ENCODE measurements around the gene PDE3A.
"Not testable (repeated sequence)": the region's sequence is repeated elsewhere in the genome, so short reads cannot be mapped to it uniquely, and the experiment has no call there.

The PDE3A gene

DNA sequence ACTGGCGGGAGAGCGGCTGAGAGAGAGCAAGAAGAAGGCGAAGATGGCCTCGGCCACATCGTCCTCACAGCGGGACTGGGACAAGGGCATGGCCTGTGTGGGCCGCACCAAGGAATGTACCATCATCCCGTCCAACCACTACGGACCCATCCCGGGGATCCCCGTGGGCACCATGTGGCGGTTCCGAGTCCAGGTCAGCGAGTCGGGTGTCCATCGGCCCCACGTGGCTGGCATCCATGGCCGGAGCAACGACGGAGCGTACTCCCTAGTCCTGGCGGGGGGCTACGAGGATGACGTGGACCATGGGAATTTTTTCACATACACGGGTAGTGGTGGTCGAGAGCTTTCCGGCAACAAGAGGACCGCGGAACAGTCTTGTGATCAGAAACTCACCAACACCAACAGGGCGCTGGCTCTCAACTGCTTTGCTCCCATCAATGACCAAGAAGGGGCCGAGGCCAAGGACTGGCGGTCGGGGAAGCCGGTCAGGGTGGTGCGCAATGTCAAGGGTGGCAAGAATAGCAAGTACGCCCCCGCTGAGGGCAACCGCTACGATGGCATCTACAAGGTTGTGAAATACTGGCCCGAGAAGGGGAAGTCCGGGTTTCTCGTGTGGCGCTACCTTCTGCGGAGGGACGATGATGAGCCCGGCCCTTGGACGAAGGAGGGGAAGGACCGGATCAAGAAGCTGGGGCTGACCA is 183.6 kb downstream of the PDE3A start:
- DNase-seq (ENCODE audit: low spot score): not testable (repeated sequence)

DNA sequence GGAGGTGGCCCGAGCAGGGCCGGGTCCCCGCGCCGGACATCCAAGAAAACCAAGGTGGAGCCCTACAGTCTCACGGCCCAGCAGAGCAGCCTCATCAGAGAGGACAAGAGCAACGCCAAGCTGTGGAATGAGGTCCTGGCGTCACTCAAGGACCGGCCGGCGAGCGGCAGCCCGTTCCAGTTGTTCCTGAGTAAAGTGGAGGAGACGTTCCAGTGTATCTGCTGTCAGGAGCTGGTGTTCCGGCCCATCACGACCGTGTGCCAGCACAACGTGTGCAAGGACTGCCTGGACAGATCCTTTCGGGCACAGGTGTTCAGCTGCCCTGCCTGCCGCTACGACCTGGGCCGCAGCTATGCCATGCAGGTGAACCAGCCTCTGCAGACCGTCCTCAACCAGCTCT is 184.2 kb downstream of the PDE3A start:
- not testable (repeated sequence) for DNase-seq (ENCODE audit: low spot score)

DNA sequence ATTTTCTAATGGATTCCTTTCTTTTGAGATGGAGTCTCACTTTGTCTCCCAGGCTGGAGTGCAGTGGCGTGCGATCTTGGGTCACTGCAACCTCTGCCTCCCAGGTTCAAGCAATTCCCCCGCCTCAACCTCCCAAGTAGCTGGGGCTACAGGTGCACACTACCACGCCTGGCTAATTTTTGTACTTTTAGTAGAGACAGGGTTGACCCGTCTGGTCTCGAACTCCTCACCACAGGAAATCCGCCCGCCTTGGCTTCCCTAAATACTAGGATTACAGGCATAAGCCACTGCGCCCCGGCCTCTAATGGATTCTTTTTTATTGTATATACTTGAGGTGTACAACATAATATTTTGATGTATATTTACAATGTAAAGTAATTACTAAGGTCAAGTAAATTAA is 186.7 kb downstream of the PDE3A start:
- no peak for DNase-seq (ENCODE audit: low spot score)

DNA sequence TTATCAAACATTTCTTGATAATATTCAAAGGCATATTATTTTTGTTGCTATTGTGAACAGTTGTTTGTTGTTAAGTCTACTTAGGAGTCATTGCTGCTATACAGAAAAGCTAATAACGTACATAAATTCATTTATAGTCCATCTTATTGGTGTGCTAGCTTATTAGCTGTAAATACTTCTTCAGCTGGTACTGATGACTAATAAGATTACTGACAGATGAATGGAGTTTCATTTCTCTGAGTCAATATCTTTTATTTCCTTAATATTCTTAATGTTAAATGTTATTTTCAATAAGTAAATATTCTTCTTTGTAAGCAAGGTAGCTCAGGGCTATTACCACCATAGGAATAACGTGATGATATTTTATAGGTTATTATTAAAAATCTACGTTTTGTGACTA is 187.4 kb downstream of the PDE3A start:
- no peak for DNase-seq (ENCODE audit: low spot score)

DNA sequence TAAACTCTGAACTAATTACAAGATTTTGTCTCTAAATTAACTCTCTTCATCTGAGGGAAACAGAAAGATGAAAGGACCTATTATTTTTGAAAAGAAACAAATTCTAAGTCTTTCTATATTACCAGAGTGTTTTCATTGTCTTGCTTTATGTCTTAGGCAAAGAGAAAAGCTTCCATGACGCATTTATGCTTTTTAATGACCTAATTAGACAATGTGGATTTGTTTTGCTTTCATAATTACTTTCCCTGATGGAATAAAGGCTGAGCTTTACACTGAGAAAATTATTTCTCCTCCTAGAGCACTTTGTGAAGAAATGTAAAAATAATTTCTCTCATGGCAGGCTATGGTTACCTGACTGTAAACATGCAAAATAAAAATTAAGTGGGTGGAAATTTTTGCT is 188.8 kb downstream of the PDE3A start:
- peak; percentile 25 for DNase-seq (ENCODE audit: low spot score)

DNA sequence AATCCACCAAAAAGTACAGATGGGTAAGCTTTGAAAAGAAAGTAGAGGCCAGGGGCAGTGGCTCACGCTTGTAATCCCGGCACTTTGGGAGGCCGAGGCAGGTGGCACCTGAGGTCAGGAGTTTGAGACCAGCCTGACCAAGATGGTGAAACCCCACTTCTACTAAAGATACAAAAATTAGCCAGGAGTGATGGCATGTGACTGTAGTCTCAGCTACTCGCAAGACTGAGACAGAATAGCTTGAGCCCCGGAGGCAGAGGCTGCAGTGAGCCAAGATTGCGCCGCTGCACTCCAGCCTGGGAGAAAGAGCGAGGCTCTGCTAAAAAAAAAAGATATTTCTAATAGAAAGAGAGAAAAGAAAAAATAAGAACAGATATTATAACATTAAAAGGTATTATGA is 192.6 kb downstream of the PDE3A start:
- DNase-seq (ENCODE audit: low spot score): no peak

DNA sequence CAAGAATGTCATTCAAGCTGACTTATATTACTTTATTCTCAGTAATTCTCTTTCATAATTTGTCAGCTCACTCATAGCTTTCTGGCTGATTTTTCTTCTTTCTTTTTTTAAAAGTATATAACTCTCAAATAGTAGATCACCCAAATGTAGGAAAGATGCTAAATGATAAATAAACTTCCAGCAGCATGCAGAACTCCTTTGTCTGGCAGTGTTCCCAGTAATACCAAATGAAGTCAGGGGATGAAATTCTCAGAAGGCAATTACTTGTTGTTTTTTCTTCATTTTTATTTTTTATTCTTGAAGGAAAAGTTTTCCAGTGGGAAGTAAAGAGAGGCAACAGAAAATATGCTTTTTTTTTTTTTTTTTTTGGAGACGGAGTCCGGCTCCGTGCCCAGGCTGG is 193.5 kb downstream of the PDE3A start:
- no peak for DNase-seq (ENCODE audit: low spot score)

DNA sequence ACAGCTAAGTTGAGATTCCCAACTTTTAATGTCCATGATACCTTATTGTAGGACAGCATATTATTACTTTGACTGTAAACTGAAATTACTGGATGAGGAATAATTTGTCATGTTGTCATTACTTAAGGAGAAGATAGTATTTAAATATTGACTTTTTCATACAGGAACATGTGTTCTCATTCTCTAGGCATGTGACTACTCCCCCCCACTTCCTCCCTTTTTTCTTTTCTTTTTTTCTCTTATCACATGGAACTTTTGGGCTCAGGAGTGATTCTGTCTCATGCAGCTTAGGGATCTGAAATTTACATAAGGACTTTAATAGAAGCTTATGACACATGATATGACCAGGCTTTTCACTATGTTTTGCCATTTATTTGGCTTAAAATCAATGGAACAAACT is 199.1 kb downstream of the PDE3A start:
- DNase-seq (ENCODE audit: low spot score): no peak

DNA sequence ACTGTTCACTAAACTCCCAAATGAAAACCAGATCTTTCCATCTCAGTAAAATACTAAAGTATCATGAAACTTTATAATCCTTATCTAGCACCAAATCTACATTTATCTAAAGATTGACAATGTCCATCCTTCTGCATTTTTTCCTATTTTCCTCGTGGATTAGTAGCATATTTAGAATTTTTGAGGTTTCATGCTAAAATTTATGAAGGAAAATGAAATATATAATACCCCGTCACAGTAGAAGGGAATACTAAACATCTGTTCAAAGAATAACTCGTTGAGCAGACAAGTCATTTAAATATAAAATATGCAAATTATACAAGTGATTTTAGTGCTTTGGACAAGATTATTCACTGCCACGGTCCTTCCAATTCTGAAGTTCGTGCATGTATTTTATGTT is 204.1 kb downstream of the PDE3A start:
- DNase-seq (ENCODE audit: low spot score): no peak

DNA sequence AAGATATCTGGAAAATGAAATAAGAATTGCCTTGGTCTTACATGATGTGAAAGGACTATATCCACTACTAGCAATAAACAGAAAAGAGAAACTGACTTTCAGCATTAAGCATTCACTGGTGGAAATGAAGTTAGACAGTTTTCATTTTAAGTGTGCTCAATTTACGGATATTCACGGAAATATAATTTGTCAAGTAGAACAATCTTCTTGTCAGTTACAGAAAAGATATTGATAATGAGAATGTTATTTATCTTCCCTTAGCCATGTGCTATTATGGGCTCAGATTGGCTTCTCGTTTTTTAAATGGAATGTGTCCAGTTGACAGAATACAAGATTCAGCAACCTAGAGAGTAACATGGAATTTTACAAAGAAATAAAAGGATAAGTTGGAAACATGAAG is 208.2 kb downstream of the PDE3A start:
- DNase-seq (ENCODE audit: low spot score): no peak

DNA sequence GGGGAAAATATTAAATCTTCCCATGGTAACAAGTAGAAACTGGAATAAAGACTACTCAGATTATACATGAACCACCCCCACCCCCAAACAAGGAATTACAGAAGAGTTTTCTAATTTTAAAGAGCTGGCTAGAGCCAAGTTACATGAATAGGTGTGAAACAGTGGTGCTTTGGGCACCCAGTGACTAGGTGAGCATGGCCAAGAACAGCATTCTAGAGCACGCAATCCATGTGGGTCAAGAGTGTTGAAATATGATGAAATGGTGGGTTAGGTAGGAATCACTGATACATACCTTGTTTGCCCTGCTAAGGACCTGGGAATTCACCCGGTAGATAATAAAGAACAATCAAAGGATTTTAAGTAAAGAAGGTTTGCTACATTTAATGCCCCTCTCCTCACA is 208.7 kb downstream of the PDE3A start:
- DNase-seq (ENCODE audit: low spot score): no peak

DNA sequence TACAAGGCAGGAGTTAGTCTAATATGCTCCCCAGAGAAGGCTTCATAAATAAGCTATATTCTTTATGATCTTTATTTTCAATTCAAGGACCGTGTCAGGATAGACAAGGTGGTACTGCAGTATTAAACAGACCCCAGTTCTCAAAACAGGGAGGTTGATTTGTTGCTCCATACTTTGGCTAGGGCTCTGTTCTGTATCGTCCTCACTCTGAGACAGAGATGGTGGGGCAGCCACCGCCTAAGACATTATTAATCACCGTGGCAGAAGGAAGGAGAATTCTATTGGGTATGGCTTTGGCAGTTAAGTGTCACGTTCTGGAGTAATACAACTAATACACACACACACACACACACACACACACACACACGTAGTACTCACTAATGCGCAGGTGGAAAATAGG is 209.8 kb downstream of the PDE3A start:
- DNase-seq (ENCODE audit: low spot score): no peak

DNA sequence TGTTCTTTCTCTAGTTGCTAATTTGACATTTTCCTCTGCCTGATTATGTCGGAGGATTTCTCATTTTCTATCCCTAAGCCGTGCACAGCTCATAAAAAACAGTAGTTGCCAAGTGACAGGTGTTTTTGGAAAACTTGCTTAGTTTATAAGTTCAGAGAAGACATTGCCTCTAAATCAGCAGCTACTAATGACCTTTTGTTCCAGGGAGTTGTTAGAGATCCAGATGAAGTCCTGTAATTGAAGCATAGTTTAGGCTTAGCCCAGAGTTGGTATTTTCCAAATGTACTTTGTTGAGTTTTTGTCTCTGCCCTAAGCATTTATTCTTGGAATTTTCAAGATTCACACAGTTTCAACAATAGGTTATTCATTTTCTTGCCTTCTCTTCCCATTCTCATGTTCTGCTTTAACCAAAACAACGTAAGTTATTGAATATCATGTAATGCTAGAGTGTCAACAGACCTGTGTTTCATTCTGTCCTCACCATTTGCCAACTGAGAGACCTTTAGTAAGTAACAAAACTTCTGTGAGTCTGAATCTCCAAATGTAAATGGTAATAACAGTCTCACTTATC is 216.8 kb downstream of the PDE3A start:
- DNase-seq (ENCODE audit: low spot score): no peak

DNA sequence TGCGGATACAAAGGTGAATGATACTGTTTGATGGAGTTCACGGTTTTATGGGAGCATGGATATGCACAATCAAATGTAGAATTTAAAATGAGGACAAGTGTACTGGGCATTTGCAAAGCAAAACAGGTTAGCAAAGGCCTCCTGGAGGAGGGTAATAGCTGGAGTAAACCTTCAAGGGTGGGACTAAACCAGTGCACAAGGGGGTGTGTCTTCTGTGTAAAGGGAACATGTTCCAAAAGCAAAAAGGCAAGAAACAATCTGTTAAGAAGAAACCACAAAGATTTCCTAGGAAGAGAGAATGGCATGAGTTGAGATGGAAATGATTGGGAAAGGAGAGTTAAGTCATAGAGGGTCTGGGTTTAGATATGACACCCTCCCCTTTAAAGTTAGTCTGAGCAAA is 217.6 kb downstream of the PDE3A start:
- DNase-seq (ENCODE audit: low spot score): no peak

DNA sequence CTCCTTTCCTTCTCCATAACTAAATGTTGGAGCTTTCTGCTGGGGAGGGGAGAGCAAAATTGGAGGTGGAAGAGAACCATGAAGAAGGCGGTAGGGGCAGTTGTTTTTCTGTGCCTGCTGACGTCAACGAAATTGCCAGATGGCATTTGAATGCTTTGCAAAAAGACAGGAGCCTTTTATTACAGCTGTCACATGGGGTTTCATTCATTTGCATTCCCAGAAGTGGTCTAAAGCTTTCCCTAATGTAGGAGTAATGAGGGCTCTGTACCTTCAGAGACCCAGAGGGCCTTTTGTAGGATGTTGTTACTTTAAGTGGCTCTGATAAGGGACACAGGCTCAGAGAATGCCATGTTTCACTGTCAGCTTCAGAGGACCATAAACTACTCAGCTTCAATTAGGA is 219.7 kb downstream of the PDE3A start:
- peak; percentile 96 for DNase-seq (ENCODE audit: low spot score)

DNA sequence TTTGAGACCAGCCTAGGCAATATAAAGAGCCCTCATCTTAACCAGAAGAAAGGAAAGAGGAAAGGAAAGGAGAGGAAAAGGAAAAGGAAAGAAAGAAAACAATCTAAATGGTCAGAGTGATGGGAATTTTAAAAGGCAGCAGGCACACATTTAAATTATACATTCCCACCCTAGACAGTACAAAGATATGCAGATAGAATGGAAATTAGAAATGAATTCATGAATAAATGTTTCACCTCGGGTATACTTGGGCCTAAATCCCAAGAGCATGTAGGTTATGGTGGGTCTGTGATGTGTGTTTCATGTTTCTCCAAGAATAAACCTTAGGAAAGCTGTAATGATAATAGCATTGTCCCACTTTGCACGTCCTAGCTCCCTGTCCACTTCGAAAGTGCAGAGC is 222.2 kb downstream of the PDE3A start:
- no peak for DNase-seq (ENCODE audit: low spot score)

DNA sequence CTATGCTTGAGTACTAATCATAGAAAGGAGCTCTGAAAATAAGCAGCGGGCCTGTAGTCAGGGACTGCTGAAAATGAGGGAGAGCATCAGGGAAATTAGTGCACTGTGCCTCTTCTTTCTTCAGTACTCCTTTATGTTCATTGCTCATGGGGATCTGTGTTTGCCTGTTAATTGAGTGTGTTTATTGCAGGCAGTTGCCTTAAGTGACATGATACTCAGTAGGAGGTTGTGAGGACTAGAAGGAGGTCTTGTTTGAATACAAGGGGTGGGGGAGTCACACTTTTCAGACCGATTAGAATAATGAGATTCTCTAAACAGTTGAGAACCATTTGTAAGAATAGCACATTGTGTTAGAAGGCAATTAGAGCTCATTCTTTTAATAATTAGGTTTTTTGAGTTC is 224.2 kb downstream of the PDE3A start:
- no peak for DNase-seq (ENCODE audit: low spot score)

DNA sequence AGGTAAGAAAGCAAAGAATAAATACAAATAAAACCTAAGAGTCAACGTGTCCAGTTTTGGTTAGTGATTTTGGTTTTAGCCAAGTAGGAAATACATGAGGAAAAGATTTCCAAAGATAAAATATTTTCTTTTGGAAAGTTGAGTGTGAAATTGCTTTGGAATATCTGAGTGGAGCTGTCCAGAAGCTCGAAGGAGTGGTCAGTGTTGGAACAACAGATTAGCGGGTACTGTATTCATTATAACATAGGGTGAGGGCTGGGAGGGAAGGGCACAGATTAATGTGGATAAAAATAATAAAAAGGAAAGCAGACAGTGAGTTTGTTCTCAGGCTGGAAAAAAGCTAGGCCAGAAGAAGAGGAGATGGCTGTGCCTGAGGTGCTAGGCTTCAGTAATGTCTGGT is 225.3 kb downstream of the PDE3A start:
- DNase-seq (ENCODE audit: low spot score): no peak

DNA sequence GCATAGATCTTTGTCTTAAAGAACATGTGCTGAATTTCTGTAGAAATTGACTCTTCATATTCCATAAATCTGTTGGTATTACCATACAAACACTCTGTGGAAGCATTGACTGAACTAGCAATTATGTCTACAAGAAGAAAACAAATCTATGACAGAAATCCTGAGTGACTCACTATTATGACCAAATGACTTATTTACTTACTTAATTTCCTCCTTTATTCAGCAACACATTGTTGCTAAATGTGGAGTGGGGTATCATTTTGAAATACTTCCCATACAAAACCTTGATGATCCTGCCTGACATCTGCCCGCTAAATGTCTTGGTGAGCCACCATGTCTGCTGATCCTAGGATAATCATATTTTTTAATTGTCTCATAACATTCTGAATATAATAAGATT is 227.7 kb downstream of the PDE3A start:
- no peak for DNase-seq (ENCODE audit: low spot score)

DNA sequence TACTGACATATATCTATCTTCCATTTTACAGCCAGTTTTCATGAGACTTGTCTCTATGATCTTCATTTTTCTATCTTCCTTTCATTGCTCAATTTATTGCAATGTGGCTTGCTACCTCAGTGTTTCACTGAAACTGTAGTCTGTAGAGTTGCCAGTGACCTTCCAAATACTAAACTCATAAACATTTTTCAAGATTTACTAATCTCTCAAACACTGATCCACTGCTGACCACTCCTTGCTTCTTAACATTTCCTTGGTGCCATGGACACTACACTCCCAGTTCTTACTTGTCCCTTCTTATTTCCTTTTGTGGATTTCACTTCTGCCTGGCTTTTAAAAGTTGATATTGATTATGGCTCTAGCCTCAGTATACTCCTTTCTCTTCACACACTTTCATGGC is 231.4 kb downstream of the PDE3A start:
- no peak for DNase-seq (ENCODE audit: low spot score)

DNA sequence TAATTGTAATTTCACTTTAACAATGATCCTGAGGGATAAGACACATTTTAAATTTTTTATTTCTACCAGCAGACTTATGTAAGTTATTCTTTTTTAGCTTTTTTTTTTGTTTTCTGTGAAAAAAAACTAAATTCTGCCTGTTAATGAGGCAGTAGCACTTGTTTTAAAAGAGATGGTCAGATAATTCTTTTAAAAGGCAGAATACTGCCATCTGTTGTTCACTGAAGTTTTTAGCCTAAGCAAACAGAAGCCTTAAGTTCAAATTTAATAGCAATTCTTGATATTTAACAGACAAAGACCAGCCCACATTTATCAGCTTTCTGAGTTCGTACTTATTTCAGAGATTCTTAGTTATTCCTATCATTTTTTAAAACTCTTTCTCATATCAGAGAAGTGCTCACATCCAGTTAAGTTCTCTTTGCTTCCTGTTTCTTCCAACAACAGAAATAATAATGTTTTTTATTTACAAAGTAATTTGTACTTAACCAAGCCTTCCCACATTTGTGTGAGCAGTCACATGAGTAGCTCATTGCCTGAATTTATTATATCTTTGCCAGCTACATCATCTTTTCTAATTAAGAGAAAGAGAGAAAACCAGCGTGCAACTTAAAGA is 233.4 kb downstream of the PDE3A start:
- DNase-seq (ENCODE audit: low spot score): peak; percentile 84

DNA sequence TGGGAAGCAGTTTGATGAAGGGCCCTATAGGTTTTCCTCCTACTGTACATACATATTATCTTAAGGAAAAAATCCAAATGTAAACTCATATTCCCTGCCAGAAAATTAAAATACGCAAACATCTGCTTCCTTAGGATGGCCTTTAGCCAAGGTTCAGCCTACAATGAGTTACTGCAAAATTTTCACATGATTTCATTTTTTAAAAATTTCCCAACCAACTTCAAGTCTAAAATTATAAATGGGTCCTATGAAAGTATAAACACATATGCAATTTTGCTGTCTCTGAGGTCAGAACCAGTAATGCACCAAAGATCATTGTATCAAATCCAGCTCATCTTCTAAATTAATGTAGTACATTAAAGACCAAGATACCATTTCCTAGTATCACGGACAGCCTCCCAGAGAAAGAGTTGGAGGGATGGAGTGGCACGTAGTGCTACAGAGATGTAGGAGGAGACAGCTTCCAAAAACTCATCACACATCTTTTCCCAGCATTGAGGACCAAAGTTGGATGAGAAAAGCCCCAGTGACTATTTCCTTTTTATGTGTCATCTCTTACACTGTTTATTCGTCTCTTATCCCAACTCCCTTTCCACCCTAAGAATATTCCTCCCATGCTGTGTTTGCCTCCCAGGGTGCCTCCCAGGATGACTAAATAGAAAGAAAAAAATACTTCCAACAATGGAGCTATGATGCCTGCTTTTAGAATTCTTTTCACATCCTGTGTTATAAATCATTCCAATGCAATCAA is 234.5 kb downstream of the PDE3A start:
- DNase-seq (ENCODE audit: low spot score): no peak

DNA sequence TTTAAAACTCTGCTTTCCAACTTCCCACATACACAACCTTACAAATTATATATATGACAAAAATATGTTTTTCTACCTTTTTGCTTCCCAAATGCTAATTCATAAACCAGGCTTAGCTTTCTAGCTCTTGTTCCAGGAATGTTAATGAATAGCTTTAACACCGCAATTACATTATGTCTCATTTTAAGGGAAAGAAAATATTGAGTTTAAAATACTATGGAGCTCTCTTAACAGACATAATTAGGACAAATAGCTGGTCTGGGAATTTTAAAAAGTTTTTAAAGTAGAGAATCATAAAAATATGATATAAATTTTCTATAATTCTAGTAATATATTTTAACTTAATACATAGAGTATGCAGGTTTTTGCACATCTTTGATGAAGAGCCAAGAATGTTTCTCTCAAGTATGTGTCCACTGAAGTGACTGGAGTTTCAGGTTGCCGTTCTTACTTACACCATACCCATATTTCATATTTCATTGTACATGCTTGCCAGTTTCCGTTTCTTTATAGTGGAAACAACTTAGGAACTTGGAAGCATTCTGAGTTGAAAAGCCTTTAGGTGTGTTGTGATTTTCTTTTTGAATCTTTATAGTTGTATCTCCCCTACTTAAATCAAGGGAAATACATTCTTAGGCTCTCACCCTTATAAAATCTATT is 236.2 kb downstream of the PDE3A start:
- DNase-seq (ENCODE audit: low spot score): no peak
